Colonic mucosa (tissue), 4 donors: ENCODE results near the gene MAFB. TPM values are rescaled to one million over a fixed set of nuclear protein-coding genes. Genes with fewer than 3 reads are reported as not detected.

ENCODE experiments used
- DNase-seq: peaks from one replicate; pipeline ENCODE4 v3.0.0-alpha.2; 2020
- H3K27ac ChIP-seq: fragments of 200-600 bp; one replicate; pipeline ENCODE4 v1.8.0; 2021
- H3K27me3 ChIP-seq: fragments of 200-600 bp; one replicate; pipeline ENCODE4 v1.8.0; 2021
- H3K36me3 ChIP-seq: fragments of 200-600 bp; one replicate; pipeline ENCODE4 v1.8.0; 2021
- H3K4me1 ChIP-seq: fragments of 200-600 bp; one replicate; pipeline ENCODE4 v1.8.0; 2021; ENCODE audit warnings: mild to moderate bottlenecking
- H3K4me3 ChIP-seq: fragments of 200-600 bp; one replicate; pipeline ENCODE4 v1.8.0; 2021
- H3K9ac ChIP-seq, 2 donors: one replicate each; pipeline ENCODE4 v1.7.0; 2013; ENCODE audit warnings: control low read depth in 2 of 2, low read depth in 2 of 2, low read length in 2 of 2
- H3K9me3 ChIP-seq: fragments of 200-600 bp; one replicate; pipeline ENCODE4 v1.8.0; 2021
- CTCF ChIP-seq: fragments of 200-600 bp; IDR thresholded peaks from one replicate; pipeline ENCODE4 v1.8.0; 2022; ENCODE audit warnings: antibody characterized with exemption, mild to moderate bottlenecking
- intact Hi-C: fragments of 100-400 bp; cut with DNase I; formaldehyde crosslinking; loops from one replicate; pipeline ENCODE4 v1.14.1; 2022
- total RNA-seq, 2 donors: library from RNA; stranded (reverse); fragmentation: NEBNext Ultra II Directional in 1 of 2; extraction: Animal tissue kit (Norgen Biotek cat#: 25700) in 1 of 2; gene quantifications; one replicate each; pipeline ENCODE4 v1.2.1, GENCODE V29; 2021
- donor health status: healthy.
- donor health status: DM: no; HTN: no; CAD: no.
- donor health status: DM: no; HTN: no; CAD: no.

The MAFB gene
- total RNA-seq, 2 donors from 2014 or later: 2.8 to 11.2 TPM

- H3K9me3 ChIP-seq: no peaks in the 10 kb centered on the region
- H3K27me3 ChIP-seq: no peaks in the 10 kb centered on the region
- H3K4me3 ChIP-seq: no peak overlapping the region
- no peak overlapping the region for H3K9ac ChIP-seq
- no peak overlapping the region for H3K27ac ChIP-seq
- intact Hi-C loops: no loop called here
- no peaks in the 10 kb centered on the region for H3K4me1 ChIP-seq
- no peaks in the 10 kb centered on the region for H3K36me3 ChIP-seq
- TF ChIP-seq CTCF: no peak
- no peak for DNase-seq
Observed at GRCh38 chr20:40657526-40657925, 31.5 kb downstream of the MAFB start.

GRCh38 chr20:40655451-40655850 lies 33.6 kb downstream of the MAFB start:
- no peaks in the 10 kb centered on the region for H3K27me3 ChIP-seq
- H3K9ac ChIP-seq: no peak overlapping the region
- intact Hi-C loops: no loop called here
- H3K36me3 ChIP-seq: no peaks in the 10 kb centered on the region
- no peak for TF ChIP-seq CTCF
- H3K9me3 ChIP-seq: no peaks in the 10 kb centered on the region
- H3K4me1 ChIP-seq: no peaks in the 10 kb centered on the region
- H3K4me3 ChIP-seq: no peak overlapping the region
- DNase-seq: no peak
- no peak overlapping the region for H3K27ac ChIP-seq

- no peak overlapping the region for H3K9ac ChIP-seq
- no peaks in the 10 kb centered on the region for H3K36me3 ChIP-seq
- no peak overlapping the region for H3K27ac ChIP-seq
- H3K9me3 ChIP-seq: no peaks in the 10 kb centered on the region
- intact Hi-C loops: no loop called here
- no peak for TF ChIP-seq CTCF
- no peaks in the 10 kb centered on the region for H3K4me1 ChIP-seq
- H3K4me3 ChIP-seq: no peak overlapping the region
- DNase-seq: no peak
- H3K27me3 ChIP-seq: no peaks in the 10 kb centered on the region
Observed at GRCh38 chr20:40654876-40655275, 34.2 kb downstream of the MAFB start.

- no peak overlapping the region for H3K4me3 ChIP-seq
- DNase-seq: no peak
- no peak overlapping the region for H3K27ac ChIP-seq
- H3K4me1 ChIP-seq: no peaks in the 10 kb centered on the region
- H3K36me3 ChIP-seq: no peaks in the 10 kb centered on the region
- intact Hi-C loops: no loop called here
- no peak overlapping the region for H3K9ac ChIP-seq
- TF ChIP-seq CTCF: no peak
- no peaks in the 10 kb centered on the region for H3K9me3 ChIP-seq
- H3K27me3 ChIP-seq: no peaks in the 10 kb centered on the region
Observed at GRCh38 chr20:40652441-40652987, 36.5 kb downstream of the MAFB start.

- Histone ChIP-seq H3K27ac (no peak overlapping the region), H3K4me3 (no peak overlapping the region), H3K36me3 (no peaks in the 10 kb centered on the region), H3K27me3 (no peaks in the 10 kb centered on the region), H3K4me1 (no peaks in the 10 kb centered on the region), H3K9ac (no peak overlapping the region), H3K9me3 (no peaks in the 10 kb centered on the region)
- no peak for DNase-seq
- intact Hi-C loops: no loop called here
- TF ChIP-seq CTCF: no peak
Observed at GRCh38 chr20:40651151-40651550, 37.9 kb downstream of the MAFB start.
